HG02798 (cell line): ENCODE results near the gene RASGRF2.
"Not testable (repeated sequence)": the region's sequence is repeated elsewhere in the genome, so short reads cannot be mapped to it uniquely, and the experiment has no call there.

Experiments used
- ATAC-seq: cut with Tn5 transposase; IDR thresholded peaks from one replicate; pipeline ENCODE4 v1.9.1; 2021; ENCODE audit warnings: mild to moderate bottlenecking; ENCODE audit not compliant: unreplicated experiment, poor library complexity

Gene RASGRF2

DNA sequence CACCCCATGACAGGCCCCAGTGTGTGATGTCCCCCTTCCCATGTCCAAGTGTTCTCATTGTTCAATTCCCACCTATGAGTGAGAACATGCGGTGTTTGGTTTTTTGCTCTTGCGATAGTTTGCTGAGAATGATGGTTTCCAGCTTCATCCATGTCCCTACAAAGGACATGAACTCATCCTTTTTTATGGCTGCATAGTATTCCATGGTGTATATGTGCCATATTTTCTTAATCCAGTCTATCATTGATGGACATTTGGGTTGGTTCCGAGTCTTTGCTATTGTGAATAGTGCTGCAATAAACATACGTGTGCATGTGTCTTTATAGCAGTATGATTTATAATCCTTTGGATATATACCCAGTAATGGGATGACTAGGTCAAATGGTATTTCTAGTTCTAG, 93.1 kb downstream of the RASGRF2 start:
- ATAC-seq: not testable (repeated sequence)

DNA sequence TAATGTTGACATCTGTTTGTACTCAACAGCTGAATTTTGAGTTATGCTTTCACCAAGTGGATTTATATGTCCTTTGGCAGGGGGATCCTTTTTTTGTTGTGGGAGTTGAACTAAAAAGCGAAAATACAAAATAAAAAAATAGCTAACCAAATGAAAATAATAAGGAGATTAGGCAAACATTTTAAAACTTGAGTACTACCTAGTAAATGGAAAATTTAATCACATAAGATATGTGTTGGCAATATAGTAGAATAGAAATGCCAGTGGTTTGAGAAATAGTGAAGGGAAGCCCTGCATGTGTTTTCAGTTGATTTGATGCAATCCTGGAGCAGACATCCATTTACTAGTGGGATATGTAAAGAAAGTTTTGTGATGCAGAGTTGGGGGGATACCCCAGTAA, 98.0 kb downstream of the RASGRF2 start:
- no peak for ATAC-seq

DNA sequence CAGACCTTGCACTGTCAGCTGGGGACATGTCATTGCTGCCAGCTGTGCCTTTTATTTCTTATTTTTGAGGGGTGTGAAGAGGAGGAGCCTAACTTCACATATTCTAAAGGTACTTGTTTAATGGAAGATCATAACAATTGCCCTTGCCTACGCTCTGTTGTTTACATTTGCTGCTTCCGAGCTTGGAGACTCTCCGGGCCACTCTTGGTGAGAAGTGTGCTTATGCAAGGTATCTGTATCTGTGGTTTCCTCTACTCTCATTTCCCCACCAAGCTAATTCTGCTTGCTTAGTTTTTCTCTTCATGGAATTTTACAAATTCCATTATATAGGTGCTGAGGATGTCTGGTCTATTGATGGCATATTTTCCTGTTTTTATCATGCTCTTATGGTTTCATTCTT, 105.3 kb downstream of the RASGRF2 start:
- no peak for ATAC-seq

DNA sequence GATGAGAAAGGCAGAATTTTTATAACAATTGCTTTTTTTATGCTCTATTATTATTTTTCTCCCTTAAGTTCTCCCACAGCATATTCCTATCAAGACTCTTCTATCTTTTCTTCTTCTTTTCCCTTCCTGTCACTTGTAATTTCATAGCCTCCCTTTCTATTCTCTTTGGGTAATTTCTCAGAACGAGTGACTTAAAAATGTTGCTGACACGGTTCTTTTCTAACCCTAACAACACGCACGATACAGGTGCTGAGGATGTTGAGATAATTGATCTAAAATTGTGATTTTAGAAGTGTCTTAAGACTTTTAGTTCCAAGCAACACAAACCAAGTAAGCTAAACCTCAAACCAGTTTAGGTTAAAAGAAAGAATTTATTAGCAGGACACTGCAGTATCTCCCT, 105.9 kb downstream of the RASGRF2 start:
- no peak for ATAC-seq

DNA sequence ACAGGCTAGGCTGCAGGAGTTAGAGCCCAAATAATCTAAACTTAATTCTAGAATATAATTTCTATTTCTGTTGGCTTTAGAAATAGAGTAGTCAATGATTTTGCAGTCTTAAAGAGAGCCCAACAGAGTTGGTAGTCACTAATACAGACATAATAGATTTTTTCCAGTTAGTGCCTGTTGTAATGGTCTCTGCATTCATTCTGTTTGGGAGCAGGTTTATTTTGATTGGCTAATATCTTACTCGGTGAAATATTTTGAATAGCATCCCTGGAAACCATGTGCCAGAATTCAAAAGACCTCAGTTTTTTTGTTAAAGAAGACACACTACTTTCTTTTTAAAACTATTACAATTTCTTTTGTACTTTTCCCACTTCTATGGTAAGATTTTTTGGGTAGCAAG, 107.2 kb downstream of the RASGRF2 start:
- no peak for ATAC-seq

DNA sequence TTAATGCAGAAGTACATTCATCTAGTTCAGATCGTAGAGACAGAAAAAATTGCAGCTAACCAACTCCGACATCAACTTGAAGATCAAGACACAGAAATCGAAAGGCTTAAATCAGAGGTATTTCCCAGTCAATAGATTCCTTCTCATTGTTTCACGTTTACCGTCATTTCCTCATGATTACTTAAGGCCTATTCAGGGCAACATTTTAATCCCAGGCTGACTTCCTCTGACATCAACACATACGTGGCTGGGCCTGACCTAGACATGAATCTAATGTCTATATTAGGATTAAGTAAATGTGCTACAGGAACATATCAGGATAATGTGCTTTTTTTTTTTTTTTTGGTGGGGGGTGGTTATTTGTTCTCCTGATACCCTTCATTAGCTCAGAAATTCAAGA, 107.9 kb downstream of the RASGRF2 start:
- ATAC-seq: no peak

DNA sequence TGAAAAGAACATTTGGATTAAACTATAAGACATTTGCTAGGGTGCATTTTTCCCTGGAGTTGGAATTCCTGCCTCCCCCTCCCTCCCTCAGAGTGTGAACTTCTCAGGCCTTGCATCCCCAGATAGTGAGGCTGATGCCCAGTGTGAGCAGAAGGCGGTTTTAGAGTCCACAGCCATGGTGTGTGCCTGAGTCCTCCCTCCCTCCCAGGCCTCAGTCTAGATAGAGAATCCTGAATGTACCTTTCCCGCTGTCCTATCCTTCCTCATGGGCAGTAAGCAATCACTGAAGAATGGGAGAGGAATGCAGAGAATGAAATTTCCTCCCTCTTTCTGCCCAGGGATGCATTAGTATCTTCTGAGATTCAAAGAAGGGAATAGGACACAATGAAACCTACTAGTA, 108.5 kb downstream of the RASGRF2 start:
- no peak for ATAC-seq

DNA sequence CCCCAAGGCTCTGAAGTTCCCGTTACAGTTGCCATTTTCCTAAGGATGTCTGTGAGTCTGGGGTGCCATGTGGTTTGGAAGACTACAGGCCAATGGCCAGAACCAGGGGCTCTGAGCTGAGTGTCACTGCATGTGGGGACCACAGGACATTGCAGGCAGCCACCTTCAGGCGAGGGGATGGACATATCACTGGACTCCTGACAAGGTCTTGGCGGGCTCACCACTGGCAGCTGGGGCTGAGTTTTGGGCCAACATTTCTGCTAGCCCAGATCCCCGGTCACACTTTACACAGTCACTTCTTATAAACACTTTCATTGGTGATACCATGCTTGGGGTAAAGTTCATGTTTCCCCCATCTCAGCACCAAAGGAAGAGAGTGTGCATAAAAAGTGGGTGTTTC, 109.8 kb downstream of the RASGRF2 start:
- no peak for ATAC-seq

DNA sequence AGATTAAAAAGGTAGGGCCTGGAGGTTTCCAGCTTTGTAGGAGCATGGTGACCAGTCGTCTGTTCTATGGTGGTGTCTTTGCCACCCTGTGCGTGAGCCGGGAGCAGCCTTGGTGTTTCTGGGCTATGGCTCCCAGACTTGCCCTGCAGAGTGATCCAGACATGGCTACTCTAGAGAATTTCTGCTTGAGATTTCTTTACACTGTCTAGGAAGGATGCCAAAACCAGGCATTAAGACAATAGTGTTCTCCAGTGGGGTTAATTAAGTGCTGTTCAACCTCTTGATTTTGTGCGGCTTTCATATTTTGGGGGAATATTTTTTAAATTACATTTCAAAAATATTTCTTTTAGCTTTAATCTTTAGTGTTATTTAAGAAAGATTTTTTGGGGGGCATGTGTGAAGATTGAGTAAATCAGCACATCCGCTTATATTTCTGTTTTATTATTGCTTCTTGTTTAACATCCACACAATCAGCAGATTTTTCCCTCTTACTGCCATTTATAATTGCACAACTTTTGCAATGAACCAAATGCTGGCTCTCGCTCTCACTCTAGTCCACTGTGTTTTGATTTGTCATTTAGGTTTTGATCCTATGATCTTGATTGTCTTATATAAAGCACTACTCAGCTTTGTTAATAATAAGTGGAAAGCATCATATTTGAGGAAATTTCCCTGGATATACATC, 110.5 kb downstream of the RASGRF2 start:
- ATAC-seq: no peak

DNA sequence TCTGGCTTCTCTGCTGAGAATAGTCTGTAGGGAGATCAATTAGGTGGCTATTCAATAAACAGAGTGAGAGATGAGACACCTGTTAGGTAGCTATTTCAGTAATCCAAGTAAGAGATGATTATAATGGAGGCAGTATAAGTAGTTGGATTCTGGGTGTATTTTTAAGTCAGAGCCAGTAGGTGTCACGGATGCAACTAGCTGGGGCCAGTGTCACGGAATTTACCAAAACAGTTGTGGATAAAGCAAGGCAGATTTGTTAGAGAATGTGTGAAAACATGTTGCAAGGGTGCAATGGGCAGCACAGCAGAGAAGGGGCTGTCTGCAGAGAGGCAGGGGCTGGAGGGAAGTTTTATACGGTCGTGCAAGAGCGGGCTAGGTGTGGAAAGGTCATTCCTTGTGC, 114.9 kb downstream of the RASGRF2 start:
- no peak for ATAC-seq

DNA sequence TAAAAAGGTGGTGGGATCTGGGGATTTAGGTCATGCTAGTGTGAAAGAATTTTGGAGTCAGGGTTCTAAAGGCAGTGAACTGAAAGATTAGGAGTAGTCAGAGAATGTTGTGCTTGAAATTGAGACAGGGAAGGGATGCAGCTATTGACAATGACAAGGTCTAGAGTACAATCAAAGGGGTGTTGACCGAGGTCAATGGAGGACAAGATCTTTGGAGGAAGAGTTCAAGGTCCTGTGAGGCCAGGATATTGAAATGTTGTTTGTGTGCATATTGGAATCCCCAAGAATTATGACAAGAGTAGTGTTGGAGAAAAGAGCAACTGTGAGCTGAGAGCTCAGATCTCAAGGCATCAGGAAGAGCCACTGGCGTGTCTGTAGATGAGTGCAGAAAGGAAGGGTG, 116.9 kb downstream of the RASGRF2 start:
- no peak for ATAC-seq

DNA sequence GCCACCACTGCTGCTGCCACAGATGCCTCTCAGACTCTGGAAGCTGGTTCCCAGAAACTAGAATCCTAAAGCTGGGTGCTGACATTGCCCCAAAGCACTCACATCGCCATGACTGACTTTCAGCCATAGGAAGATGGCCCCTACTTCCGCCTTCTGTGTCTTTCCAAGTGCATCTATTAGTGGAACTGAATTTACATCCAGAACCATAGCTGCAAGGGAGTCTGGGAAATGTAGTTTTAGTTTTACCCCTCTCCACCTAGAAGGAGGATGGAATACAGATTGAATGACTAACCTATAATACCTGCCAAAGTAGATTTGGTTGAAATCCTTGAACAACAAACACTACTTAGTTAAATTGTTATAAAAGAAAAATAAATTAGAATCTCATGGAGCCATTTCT, 118.8 kb downstream of the RASGRF2 start:
- ATAC-seq: no peak

DNA sequence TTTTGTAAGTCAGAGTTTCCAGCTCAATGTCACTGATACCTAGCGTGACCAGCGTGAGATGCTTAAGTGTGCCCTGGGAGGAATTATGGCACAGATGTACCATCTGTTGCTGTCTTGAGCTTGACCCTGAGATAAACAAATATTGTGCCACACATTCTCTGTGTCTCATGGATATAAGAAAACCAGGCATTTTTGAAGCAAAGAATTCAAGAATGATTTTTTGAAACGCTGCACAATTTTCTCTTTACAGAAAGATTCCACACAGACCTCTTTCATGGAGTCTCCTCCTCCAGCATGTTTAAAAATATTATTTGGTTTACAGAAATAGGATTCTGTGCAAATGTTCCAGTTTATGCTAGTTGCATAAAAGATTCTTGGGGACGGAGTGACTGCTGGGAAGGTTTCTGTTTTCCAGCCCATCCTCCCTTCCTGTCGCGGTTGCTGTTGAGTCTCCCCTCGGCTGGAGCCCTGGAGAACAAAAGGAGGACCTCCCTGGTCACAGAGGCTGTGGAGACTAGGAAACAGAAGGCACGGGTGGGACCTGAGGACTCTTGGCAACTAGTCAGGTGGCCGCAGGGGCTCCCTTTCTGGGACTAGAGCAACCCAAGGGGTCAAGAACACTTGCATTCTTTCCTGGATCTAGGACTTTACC, 120.8 kb downstream of the RASGRF2 start:
- no peak for ATAC-seq

DNA sequence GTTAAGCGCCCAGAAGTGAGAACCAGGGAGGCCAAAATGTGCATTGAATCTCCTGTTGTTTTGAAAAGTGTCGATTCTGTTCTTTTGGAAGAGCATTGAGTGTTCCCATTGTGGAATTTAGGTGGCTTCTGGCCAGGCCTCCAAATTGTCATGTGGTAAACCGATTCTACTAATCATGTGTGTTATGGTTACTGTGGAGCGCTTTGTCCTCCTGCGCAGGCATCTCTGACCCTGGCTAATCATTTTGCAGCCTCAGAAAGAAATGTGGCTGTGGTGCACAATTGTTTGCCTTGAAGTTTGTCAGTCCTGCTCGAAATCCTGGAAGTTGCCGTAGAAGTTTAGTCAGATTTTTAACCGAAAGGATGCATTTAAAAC, 121.3 kb downstream of the RASGRF2 start:
- no peak for ATAC-seq

DNA sequence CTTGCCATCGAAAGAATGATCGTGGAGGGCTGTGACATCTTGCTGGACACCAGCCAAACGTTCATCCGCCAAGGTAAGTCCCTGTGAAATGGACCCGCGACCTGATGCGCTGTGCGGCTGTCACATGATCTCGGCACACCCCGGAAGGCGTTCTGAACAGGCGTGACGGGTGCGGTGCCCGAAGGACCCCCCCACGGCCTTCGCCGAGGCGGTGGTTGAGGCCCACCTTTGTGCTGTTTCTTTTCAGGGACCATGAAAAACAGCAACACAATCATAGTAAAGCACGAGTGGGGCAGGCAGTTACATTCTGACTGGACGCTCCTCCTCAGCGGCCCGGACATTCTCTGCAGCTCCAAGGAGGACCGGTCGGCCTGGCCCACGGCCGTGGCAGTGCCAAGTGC, 126.7 kb downstream of the RASGRF2 start:
- no peak for ATAC-seq

DNA sequence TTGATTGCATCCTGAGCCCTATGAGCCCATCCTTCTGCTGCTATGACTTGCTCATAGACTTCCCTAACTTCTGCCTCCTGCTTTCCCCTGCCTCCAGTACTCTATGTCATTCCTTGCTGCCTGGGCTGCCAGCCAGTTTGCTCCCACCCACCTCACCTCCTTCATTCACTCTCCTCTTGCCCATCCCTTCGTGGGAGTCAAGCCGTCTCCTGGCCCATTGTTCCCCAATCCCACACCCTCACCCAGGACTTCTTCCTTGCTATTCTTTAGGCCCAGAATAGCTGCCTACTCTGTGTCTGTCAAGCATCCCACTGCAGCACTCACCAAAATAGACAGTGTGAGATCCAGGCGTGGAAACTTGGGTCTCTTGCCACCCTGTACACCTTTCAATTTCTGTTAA, 131.0 kb downstream of the RASGRF2 start:
- no peak for ATAC-seq

DNA sequence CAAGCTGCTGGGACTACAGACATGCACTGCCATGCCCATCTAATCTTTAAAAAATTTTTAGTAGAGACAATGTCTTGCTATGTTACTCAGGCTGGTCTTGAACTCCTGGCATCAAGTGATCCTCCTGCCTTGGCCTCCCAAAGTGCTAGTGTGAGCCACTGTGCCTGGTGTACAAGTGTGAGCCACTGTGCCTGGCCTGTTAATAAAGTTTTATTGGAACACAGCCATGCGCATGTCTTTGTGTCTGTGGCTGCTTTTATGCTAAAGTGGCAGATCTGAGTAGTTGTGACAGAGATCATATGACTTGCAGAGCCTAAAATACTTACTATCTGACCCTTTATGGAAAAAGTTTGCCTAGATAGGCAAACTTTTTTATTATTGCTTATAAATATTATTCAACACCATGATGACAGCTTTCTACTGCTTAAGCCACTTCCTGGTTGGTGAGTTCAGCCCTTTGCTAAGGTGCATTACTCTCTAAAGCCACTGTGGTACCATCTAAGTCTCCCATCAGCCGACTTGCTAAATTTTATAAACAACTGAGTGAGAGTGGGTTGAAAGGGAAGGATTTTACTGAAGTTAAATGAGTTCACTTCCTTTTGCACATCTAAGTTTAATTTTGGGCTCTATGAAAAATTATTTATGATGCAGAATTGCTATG, 133.5 kb downstream of the RASGRF2 start:
- no peak for ATAC-seq

DNA sequence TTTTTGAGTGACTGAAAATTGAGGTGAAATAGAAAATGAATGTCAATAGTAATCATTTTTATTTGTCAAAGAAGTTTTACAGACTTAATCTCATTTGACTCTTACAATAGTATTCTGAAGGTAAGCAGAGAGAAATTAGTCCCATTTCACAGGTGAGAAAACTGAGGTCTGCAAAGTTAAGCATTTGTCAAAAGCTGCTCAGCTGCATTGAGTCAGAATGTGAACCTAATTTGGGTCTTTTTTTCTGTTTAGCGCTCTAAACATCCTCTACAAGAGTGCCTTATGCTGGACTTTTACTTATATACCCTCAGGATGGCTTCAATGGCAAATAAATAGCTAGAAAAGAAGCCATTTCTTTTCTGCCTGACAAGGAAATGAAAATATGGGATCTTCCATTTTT, 135.7 kb downstream of the RASGRF2 start:
- no peak for ATAC-seq

DNA sequence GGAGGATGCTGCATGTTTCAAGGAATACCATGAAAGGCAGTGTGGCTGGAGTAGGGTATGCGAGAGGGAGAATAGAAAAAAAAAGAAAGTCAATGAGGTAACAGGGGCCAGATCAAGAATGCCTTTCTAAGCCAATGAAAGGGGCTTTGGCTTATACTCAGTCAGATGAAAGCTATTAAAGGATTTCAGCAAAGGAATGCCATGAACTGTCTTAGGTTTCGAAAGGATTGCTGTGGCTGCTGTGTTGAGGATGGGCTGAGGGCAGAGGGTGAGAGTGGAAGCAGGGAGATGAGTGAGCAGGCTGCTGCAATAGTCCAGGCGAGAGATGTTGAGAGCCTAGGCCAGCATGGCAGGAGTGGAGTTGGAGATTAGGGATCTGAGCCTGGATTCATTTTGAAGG, 137.6 kb downstream of the RASGRF2 start:
- ATAC-seq: no peak

DNA sequence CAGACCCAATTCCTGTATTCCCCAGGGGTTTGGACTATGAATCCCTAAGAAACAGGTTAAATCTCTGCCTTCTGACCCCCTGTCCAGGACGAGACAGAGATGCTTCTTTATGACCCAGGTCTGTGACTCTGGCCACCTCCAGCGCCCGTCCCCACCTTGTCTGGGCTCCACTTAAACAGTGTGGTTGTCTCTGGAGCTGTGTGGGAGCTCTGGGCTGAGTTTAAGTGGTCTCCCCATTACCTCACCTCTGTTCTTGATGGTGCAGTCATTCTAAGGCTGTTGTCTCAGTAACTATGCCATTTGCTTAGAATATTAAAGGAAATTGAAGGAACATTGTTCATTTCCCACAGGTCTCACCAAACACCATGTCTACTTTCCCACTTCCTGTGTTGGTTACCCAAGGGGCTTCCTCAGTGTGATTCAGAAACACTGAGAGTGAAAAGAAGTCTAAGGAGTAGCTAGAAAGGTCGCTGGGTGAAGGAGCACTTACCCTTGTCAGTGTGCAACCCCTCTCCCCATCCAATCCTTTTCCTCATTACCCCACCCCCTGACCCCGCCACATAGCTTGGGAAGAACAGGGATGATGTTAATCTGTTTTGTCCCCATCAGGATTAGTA, 145.2 kb downstream of the RASGRF2 start:
- no peak for ATAC-seq

DNA sequence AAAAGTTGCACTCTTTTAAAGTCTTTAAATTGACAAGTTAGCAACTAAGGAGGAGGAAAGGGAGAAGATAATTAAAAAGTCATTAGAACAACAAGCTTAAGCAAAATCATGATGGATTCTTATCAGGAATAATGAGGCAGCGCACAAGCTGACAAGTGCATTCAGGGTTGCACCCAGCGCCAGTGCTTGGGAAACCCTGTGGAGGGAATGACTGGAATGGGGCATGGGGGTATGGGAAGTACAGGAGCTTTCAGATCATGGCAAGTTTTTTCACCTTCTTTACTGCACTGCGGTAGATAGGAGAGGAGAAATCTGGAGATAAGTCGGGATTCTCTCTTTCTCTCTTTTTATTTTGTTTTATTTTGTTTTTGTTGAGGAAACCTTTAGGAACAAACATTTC, 155.1 kb downstream of the RASGRF2 start:
- no peak for ATAC-seq
